GM18951 (cell line): ENCODE measurements around the gene RFT1.

Experiments
- POLR2A ChIP-seq: IDR thresholded peaks from 4 replicates; pipeline ENCODE4 v1.6.1; 2011; ENCODE audit warnings: mild to moderate bottlenecking; ENCODE audit not compliant: insufficient read length, insufficient read depth; ENCODE audit errors: extremely low read depth
- in situ Hi-C: fragments of 300-500 bp; cut with MboI; formaldehyde crosslinking; loops from one replicate; pipeline ENCODE4 v1.12.0; 2022; ENCODE audit warnings: low sequenced_read_pairs, mixed read lengths, inconsistent platforms; ENCODE audit not compliant: unreplicated experiment

The RFT1 gene

DNA sequence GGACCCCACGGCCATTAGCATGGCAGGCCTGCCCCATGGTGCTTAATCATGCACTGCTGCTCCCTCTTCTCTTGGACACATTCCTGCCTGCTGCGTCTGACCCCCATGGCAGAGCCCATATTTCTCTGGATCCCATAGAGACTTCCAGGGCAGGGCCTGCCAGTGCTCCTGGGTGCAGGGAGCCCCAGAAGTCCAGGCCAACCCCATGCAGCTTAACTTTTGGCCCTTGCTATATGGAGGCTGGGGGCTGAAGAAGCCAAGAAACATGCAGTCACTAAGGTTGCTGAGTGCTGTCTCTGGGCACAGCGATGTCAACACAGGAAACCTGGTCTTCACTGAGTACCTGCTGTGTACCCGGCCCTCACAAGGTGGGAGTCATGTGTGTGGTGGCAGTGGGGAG, 19.5 kb upstream of the RFT1 start:
- TF ChIP-seq POLR2A, result no peak
- in situ Hi-C loops, result no loop called here

DNA sequence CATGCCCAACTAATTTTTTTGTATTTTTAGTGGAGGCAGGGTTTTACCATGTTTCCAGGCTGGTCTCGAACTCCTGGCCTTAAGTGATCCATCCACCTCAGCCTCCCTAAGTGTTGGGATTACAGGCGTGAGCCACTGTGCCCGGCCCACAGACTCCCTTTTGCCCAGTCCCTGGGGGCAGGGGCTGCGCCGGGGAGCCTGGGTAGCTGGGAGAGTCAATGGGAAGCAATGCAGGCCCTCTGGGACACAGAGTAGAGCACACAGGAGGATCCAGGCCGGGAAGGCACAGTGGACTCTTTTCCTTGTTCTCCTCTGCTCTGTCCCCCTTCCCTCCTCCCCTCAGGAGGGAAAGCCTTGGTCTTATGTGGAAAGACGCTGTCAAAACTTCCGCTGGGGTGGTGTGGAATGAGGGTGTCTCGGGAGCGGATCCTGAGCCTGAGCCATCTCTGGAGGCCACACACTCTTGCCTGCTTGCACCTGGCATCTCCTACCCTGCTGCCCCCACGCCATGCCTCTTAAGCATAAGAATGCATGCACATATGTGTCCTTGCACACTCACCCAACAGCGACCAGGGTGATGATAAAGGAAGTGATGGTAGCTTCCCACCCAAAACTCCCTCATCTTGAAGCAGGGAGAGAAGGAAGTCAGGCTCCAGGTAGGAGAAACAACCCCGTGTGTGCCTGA, 18.9 kb upstream of the RFT1 start:
- in situ Hi-C loops, result no loop called here
- TF ChIP-seq POLR2A, result no peak

DNA sequence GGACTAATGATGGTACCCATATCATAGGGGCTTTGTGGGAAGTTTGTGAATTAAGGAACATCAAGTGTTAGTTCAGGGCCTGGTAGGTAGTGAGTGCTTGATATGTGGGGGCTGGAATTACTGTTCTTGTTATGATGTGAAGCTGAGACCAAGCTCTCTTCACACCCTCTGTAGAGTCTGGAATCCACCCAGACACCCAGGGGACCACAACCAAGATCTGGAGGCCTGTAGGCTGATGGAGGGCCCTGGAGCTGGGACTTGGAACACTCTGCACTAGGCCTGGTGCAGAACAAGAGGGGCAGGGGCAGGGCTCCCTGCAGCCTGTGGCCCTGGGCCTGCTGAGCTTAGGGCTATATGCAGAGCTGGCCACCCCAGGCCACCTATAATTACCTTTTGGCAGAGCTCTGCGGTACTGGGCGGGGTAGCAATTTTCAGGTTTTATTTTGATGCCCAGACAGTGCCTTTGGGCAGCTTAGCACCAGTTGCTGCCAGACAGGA, 17.7 kb upstream of the RFT1 start:
- in situ Hi-C loops, result no loop called here
- TF ChIP-seq POLR2A, result no peak

DNA sequence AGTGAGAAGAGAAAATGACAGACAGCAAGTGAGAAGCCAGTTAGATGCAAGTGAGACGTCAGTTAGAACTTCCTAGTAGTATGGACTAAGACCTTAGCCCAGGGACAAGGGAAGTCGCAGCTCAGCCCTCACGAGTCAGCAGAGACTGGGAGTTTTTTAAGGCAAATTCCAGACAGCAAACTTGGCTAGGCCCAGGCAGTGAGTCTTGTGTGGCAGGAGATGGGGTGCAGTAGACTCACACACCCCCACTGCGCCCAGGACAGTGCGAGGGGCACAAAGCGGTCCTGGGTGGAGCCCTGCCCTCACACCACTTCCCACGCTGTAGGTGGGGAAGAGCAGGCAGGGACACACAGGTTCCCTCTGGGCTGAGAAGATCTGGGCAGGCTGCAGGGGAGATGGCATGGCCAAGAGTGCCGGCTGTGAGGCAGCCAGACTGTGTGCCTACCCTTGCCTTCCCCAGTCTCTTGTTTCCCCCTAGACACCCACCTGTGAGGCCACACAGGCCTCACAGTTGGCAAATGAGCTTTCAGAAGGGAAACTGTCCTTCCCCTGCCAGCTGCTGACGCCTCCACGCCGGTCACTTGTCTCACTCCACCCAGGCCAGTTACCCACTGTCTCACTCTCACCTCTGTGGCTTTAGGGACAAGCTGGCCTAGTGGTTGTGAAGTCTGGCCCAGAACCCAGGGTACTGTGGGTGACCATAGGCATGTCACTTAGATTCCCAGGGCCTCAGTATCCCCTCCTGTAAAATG, 17.1 kb upstream of the RFT1 start:
- TF ChIP-seq POLR2A, result no peak

DNA sequence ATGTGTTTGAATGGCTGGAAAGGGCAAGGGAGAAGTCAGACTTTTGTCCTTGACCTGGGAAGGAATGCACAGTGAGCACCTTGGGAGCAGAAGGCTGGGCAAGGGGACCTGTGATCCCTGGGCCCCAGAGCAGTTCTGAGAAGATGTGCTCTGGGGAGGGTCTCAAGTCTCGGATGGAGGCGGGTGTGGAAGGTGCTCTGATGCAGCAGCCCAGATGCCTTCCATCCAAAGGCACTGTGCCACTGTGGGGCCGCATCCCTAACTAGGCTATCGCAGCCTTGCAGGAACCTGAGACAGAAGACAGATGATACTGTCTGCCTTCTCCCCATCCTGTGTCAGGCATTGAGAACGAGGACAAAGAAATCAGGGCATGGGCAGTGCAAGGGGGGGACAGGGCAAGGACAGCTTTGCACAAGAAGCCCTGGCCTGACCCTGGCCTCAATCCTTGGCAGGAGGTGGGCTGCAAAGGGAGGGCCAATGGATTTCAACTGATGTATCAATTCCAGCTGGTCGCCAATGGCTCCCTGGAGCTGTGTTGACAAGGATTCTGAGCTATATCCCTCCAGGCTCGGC, 16.2 kb upstream of the RFT1 start:
- no peak for TF ChIP-seq POLR2A
- in situ Hi-C loops, result no loop called here

More for the DNA sequence above, 17.1 kb upstream of the RFT1 start:
- in situ Hi-C loops, result no loop called here

DNA sequence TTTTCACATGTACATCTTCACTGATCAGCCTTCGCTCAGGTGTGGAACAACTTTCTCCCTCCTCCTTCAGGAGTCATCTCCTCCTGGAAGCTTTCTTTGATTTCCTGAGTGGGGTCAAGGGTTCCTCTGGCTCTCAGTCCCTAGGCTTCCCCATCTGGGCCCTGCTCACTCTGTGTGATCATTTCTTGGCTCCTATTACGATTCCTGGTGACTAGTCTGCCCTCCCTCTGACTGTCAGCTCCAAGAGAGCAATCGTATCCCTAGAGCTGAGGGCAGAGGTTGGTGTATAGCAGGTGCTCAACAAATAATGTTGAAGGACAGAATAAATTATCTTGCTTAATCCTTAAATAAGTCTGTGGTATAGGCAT, 15.5 kb upstream of the RFT1 start:
- TF ChIP-seq POLR2A, result no peak
- in situ Hi-C loops, result no loop called here

DNA sequence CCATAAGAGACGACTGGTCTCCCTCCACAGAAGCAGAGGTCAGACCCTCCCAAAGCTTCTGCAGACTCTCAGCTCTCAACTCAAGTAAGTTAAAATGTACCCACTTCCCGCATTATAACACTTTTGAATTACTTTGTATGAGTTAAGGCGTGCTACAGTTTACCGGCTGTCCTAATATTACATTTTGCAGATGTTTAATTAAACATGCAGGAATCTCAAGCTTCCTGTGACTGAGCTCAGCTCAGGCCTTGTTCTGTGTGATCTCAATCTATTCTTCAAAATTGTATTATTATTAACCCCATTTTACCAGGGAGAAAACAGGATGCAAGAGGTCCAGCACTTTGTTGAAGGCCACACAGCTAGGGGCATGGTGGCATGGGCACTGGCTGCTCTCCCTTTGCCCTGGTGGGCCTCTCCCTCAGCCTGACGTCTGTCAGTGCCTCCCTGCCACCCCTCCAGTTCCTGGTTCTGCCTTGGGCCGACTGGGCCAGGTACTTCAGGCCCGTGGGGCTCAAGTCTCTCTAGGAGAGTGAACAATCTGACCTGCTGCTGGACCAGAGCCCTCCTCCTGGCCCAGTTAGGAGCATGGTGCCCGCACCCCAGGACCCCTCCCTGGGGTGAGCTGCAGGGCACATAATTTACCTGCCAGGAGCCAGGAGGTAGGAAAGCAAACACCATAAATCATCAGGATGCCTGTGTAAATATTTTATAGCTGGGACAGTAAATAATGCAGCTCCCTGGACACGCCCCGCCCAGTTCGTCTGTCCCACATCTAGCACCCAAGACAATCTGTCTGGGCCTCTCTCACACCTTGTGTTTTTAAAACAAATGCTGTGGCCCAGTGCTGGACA, 14.9 kb upstream of the RFT1 start:
- in situ Hi-C loops, result no loop called here
- no peak for TF ChIP-seq POLR2A

DNA sequence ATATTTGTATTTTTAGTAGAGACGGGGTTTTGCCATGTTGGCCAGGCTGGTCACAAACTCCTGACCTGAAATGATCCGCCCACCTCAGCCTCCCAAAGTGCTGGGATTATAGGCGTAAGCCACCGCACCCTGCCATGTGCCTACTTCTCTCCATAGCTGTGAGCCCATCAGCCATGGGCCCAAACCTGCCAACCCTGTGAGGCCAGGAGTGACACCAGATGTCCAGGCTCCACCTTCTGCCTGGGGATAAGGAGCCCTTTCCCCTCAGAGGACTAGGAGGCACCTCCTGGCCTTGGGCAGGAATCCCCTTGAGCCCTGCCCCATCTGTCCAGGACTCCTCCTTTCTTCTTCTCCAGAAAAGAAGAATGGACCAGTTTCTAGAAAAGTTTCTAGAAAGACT, 14.2 kb upstream of the RFT1 start:
- in situ Hi-C loops, result no loop called here
- no peak for TF ChIP-seq POLR2A

DNA sequence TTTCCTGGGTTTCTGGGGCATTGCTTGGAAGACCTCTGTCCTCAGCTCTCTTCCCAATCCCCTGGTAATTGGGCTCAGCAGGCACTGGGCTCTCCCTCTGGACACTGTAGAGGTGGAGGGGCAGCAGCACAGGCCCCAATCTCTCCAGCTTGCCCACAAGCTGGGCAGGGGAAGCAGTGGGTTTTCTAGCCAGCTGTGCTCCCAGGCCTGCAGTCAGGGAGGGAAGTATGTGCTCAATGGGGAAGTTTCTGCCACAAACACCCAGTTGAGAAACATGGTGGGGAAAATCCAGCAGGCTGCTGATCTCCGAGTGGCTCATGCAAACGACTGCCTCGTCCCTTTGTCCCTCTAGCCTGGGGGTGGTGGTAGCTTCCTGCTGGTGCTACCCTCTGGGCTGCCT, 12.8 kb upstream of the RFT1 start:
- in situ Hi-C loops, result no loop called here
- no peak for TF ChIP-seq POLR2A

DNA sequence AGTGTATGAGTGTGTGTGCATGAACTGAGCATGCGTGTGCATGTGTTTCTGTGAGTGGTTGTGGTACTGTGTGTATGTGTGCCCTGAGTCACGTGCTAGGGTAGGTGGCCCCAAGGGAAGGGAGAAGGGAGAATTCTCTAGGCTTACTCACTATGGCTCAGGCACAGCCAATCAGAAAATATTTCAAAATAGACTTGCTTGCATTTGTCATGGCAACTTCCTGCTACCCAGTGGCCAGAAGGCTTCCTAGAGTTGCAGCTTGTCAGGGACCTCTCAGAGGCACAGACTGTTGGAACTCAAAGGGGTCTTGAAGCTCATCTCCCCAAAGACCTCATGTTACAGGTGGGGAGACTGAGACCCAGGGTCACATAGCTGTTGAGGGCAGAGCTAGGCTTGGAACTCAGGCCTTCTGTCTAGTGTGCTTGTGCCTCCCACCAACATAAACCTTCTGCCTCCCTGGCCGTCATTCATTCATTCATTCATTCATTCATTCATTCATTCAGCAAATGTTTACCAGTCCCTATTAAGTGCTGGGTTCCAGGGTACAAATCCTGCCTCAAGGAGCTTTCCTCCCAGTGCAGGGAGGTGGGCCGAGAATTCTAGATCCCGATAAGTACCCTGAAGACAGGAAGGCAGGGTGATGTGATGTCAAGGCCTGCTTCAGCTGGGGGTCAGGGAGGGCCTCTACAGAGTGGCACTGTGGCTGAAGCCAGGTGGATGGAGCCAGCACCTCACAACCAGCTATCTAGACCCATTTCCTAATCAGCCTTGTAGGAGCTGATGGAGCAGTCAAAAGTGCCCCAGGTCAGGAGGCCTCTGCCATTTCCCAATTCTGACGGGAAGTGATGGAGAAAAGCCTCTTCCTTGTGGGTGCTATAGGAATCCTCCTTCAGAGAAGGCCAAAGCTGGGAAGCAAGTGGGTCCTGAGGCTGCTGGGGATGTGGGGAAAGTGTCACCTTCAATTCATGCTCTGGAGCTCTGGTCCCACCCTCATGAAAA, 10.9 kb upstream of the RFT1 start:
- TF ChIP-seq POLR2A, result no peak
- in situ Hi-C loops, result no loop called here

DNA sequence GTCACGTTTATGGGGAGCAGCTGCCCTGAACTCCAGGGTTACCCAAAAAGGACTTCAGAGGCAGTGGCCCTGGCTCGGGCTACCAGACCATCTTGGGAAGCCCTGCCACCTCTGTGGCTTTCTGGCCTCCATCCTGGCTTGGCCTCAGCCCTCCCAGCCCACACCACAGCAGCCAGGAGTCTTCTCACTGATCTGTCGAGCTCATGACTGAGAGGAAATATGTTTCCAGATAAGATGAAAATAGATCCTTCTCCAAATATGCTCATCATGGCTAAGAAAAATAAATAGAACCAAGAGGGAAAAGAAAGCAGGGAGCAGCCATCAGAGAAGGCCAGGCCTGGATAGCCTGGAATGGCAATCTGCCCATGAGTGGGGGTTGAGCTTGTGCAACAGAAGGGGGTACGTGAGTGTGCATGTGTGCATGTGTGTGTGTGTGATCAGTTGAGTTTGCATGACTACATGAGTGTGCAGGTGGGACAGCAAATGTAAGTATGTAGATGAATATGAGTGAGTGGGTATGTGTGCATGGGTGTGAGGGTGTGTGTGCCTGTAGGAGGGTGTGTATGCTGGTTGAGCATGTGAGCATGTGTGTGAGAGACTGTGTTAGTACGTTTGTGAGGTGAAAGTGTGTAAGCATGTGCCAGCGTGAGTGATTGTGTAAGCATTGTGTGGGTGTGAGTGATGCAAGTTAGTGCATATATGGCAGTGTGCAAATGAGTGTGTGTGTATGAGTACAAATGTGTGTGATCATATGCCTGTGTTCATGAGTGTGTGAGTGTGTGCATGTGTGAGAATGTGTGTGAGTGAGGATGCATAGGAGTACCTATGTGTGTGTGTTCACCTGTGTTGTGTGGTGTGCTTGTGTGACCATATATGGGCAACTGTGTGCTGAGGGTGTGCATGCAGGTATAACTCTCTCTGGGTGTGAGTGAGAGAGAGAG, 9.9 kb upstream of the RFT1 start:
- no peak for TF ChIP-seq POLR2A
- in situ Hi-C loops, result loop anchor here (10.0 kb wide), 1 partner anchor 45 kb away; no protein-coding TSS in a partner anchor
